B cell (primary cell): ENCODE results near the gene MS4A3. TPM values are rescaled to one million over a fixed set of nuclear protein-coding genes. Genes with fewer than 3 reads are reported as not detected.

ENCODE experiments used
- ATAC-seq: fragments of 200-7000 bp; cut with Tn5 transposase; one replicate; pipeline ENCODE4 v1.10.0; 2021; ENCODE audit warnings: low read depth, mild to moderate bottlenecking, moderate number of reproducible peaks, moderate library complexity
- CTCF ChIA-PET: fragments of 350-600 bp; sonication (Branson Sonifier 250); formaldehyde crosslinking; loops from one replicate; lab custom pipeline; 2021; ENCODE audit warnings: antibody characterized with exemption, inconsistent platforms; lab: Charles Lee
- POLR2A ChIA-PET: fragments of 350-600 bp; sonication (Branson Sonifier 250); formaldehyde crosslinking; loops from one replicate; lab custom pipeline; 2021; ENCODE audit warnings: antibody characterized with exemption; lab: Charles Lee
- DNase-seq: peaks from one replicate; pipeline ENCODE4 v3.0.0; 2013
- H2AFZ ChIP-seq: 2 replicates; pipeline ENCODE4 v1.6.1; 2012; ENCODE audit warnings: mild to moderate bottlenecking, low read depth, low read length; ENCODE audit not compliant: insufficient read depth, poor library complexity, severe bottlenecking
- H3K27ac ChIP-seq, 2 donors: 1 replicate in 1 of 2; 2 replicates in 1 of 2; pipeline ENCODE4 v1.5.1; 2012 to 2013; ENCODE audit warnings: low read length in 2 of 2, mild to moderate bottlenecking in 2 of 2, moderate library complexity in 1 of 2
- H3K27me3 ChIP-seq, 4 experiments: fragments of 200-600 bp in 1 of 4; sonication (generic) in 1 of 4; replicated peaks in 1 of 4; 1 replicate in 2 of 4; 2 replicates in 2 of 4; pipeline versions ENCODE4 v1.6.1 to v1.7.0; 2013 to 2016; ENCODE audit warnings: low read length in 3 of 4, mild to moderate bottlenecking in 2 of 4, mixed read lengths in 1 of 4, moderate library complexity in 1 of 4; ENCODE audit not compliant: insufficient read depth in 4 of 4, control insufficient read depth in 3 of 4; ENCODE audit errors: control extremely low read depth in 1 of 4
- H3K36me3 ChIP-seq, 2 experiments: replicated peaks in 1 of 2; 1 replicate in 1 of 2; 2 replicates in 1 of 2; pipeline versions ENCODE4 v1.6.1 to v1.7.1; 2013; ENCODE audit warnings: low read length in 1 of 2; ENCODE audit not compliant: insufficient read depth in 2 of 2, control insufficient read depth in 1 of 2; ENCODE audit errors: control extremely low read depth in 1 of 2, extremely low read depth in 1 of 2
- H3K4me1 ChIP-seq, 2 donors: fragments of 200-600 bp in 1 of 2; sonication (generic) in 1 of 2; 1 replicate in 1 of 2; 2 replicates in 1 of 2; pipeline versions ENCODE4 v1.5.1 to v1.6.1; 2013 to 2017; ENCODE audit warnings: low read length in 2 of 2; ENCODE audit not compliant: control insufficient read depth in 2 of 2, insufficient read depth in 2 of 2
- H3K4me2 ChIP-seq: replicated peaks from 2 replicates; pipeline ENCODE3; 2012; ENCODE audit warnings: mild to moderate bottlenecking, low read depth, low read length; ENCODE audit not compliant: poor library complexity, severe bottlenecking
- H3K4me3 ChIP-seq, 5 experiments: fragments of 200-600 bp in 1 of 5; sonication (generic) in 1 of 5; 1 replicate in 3 of 5; 2 replicates in 2 of 5; pipeline versions ENCODE4 v1.5.1 to v1.7.0; 2011 to 2016; ENCODE audit warnings: low read length in 4 of 5, mild to moderate bottlenecking in 4 of 5, low read depth in 2 of 5, control low read depth in 1 of 5, moderate library complexity in 1 of 5; ENCODE audit not compliant: insufficient read depth in 1 of 5; ENCODE audit errors: control extremely low read depth in 1 of 5, extremely low read depth in 1 of 5
- H3K79me2 ChIP-seq: fragments of 200-600 bp; sonication (generic); one replicate; pipeline ENCODE4 v1.6.0; 2016; ENCODE audit warnings: low read length; ENCODE audit not compliant: control insufficient read depth, insufficient read depth
- H3K9ac ChIP-seq: fragments of 200-600 bp; sonication (generic); 2 replicates; pipeline ENCODE4 v1.6.1; 2017; ENCODE audit warnings: mild to moderate bottlenecking, low read length, moderate library complexity
- H3K9me3 ChIP-seq, 3 donors: one replicate each; pipeline versions ENCODE4 v1.6.1 to v1.7.1; 2013; ENCODE audit warnings: low read length in 2 of 3; ENCODE audit not compliant: control insufficient read depth in 2 of 3, insufficient read depth in 1 of 3; ENCODE audit errors: control extremely low read depth in 1 of 3
- H4K20me1 ChIP-seq: 2 replicates; pipeline ENCODE4 v1.6.0; 2012; ENCODE audit warnings: mild to moderate bottlenecking, low read length; ENCODE audit not compliant: insufficient read depth, control insufficient read depth, poor library complexity, severe bottlenecking
- H3K27ac Mint-ChIP-seq: one replicate; pipeline ENCODE4 v1.8.0; 2021; ENCODE audit warnings: mixed read lengths
- H3K27me3 Mint-ChIP-seq: one replicate; pipeline ENCODE4 v1.8.0; 2021; ENCODE audit warnings: mixed read lengths
- H3K4me1 Mint-ChIP-seq: one replicate; pipeline ENCODE4 v1.8.0; 2021; ENCODE audit warnings: mixed read lengths
- H3K4me3 Mint-ChIP-seq: one replicate; pipeline ENCODE4 v1.8.0; 2021; ENCODE audit warnings: mixed read lengths
- H3K9me3 Mint-ChIP-seq: one replicate; pipeline ENCODE4 v1.8.0; 2022; ENCODE audit warnings: mixed read lengths; ENCODE audit not compliant: insufficient read depth
- EZH2 ChIP-seq: IDR thresholded peaks from 2 replicates; pipeline ENCODE4 v1.6.1; 2012; ENCODE audit warnings: borderline replicate concordance, low read depth, mild to moderate bottlenecking, moderate library complexity, low read length; ENCODE audit not compliant: insufficient read depth, poor library complexity, severe bottlenecking
- WGBS: methylation state at CpG from one replicate; pipeline ENCODE4 v1.1.5; 2013; ENCODE audit warnings: missing lambda C conversion rate; ENCODE audit not compliant: insufficient coverage; 5-methylcytosine and 5-hydroxymethylcytosine counted together
- intact Hi-C: fragments of 100-400 bp; cut with micrococcal nuclease; formaldehyde crosslinking; loops from one replicate; pipeline ENCODE4 v1.10.0; 2022
- polyA plus RNA-seq: library from polyadenylated mRNA; depleted of rRNA; stranded (reverse); fragments of >200 nt; gene quantifications from 2 replicates; pipeline ENCODE4 v1.2.3, GENCODE V29; 2012
- total RNA-seq, 2 donors: library from RNA; stranded (reverse); fragments of 120-200 nt in 1 of 2; gene quantifications; 1 replicate in 1 of 2; 2 replicates in 1 of 2; pipeline versions ENCODE4 v1.2.3 to v1.2.4, GENCODE V29; 2013 to 2022
- TF ChIP-seq, protein P1 (sequence below): fragments of 200-600 bp; IDR thresholded peaks from one replicate; pipeline ENCODE4 v1.8.0; 2022; ENCODE audit warnings: antibody characterized with exemption, mild to moderate bottlenecking

The MS4A3 gene
- total and polyA plus RNA-seq, 2 donors (not counting 1 experiment from before 2014, with no cell fraction given): not detected

DNA sequence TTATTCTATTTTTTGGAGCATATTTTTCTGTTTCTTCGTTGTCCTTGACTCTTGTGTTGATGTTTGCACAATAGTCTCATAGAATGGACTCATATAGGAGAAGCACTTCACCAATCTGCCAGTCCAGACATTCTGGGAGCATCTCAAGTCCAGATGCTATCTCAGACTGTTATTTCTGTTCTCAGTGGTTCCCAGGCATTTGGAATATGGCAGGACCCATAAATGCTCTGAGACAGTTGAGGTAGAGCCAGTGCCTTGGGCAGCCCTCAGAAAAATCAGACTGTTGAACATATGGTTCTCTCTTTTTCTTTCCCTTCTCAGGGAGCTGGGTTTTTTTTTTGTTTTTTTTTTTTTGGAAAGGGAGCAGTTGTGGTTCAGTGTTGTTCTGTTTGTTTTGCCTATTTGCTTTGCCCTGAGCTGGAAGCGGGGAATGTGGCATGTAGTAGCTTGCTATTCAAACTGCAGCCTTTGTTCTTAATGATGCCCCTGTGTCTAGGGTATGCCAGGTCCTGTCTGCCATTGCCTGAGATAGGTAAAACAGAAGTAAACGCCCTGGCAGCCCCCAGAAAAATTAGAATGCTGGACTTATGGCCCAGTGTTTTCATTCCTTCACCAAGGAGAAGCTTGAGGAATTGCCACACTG lies 28.3 kb downstream of the MS4A3 start:
- Histone ChIP-seq H4K20me1 (no peaks in the 10 kb centered on the region), H3K9ac (no peak overlapping the region), H3K4me3 (no peak overlapping the region), H3K4me2 (no peak overlapping the region), H3K4me1 (no peaks in the 10 kb centered on the region), H3K79me2 (no peaks in the 10 kb centered on the region), H3K9me3 (no peaks in the 10 kb centered on the region), H3K36me3 (no peaks in the 10 kb centered on the region), H3K27ac (no peak overlapping the region), H3K27me3 (peaks cover 0 to 9% (median 1%) of the 10 kb centered on the region in 4 experiments), H2AFZ (no peak overlapping the region)
- Mint-ChIP-seq H3K4me3 (no peak overlapping the region), H3K4me1 (peaks cover 3% of the 10 kb centered on the region), H3K27ac (no peak overlapping the region), H3K9me3 (peaks cover 2% of the 10 kb centered on the region), H3K27me3 (peaks cover 43% of the 10 kb centered on the region)
- 84% methylated on average over 3 of the region's 3 CpGs for WGBS
- ChIA-PET CTCF (no interaction called here), POLR2A (no interaction called here)
- ATAC-seq: no peak
- intact Hi-C loops: no loop called here
- TF ChIP-seq, protein P1, sequence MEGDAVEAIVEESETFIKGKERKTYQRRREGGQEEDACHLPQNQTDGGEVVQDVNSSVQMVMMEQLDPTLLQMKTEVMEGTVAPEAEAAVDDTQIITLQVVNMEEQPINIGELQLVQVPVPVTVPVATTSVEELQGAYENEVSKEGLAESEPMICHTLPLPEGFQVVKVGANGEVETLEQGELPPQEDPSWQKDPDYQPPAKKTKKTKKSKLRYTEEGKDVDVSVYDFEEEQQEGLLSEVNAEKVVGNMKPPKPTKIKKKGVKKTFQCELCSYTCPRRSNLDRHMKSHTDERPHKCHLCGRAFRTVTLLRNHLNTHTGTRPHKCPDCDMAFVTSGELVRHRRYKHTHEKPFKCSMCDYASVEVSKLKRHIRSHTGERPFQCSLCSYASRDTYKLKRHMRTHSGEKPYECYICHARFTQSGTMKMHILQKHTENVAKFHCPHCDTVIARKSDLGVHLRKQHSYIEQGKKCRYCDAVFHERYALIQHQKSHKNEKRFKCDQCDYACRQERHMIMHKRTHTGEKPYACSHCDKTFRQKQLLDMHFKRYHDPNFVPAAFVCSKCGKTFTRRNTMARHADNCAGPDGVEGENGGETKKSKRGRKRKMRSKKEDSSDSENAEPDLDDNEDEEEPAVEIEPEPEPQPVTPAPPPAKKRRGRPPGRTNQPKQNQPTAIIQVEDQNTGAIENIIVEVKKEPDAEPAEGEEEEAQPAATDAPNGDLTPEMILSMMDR: no peak
- no peak for TF ChIP-seq EZH2
- DNase-seq: no peak

DNA sequence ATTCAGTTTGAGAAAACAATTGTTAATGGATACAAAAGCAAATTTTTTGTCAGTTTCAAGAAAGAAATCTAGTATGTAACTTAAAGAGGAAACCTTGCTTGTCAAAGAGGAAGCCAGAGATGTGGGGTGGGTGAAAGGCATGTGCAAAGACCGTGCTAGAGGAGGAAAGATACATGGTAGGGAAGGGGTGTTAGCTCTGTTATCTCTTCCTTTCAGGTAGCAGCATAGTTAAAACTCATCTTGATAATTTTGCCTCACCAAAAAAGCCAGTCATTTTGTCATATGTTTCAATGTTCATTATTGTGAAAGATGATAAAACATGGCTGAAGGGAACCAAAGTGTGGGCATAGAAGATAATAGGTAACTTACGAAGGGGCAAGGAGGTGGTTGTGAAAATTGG lies 29.4 kb downstream of the MS4A3 start:
- no peak for TF ChIP-seq EZH2
- TF ChIP-seq, protein P1: no peak
- H3K27ac Mint-ChIP-seq: no peak overlapping the region
- ChIA-PET POLR2A (no interaction called here), CTCF (no interaction called here)
- Histone ChIP-seq H3K27ac (no peak overlapping the region), H4K20me1 (no peaks in the 10 kb centered on the region), H3K79me2 (no peaks in the 10 kb centered on the region), H3K4me1 (no peaks in the 10 kb centered on the region), H2AFZ (no peak overlapping the region), H3K27me3 (peaks cover 0 to 9% (median 1%) of the 10 kb centered on the region in 4 experiments), H3K36me3 (no peaks in the 10 kb centered on the region), H3K4me3 (no peak overlapping the region), H3K4me2 (no peak overlapping the region), H3K9ac (no peak overlapping the region), H3K9me3 (no peaks in the 10 kb centered on the region)
- H3K9me3 Mint-ChIP-seq: no peaks in the 10 kb centered on the region
- intact Hi-C loops: no loop called here
- peaks cover 44% of the 10 kb centered on the region for H3K27me3 Mint-ChIP-seq
- no peak for DNase-seq
- H3K4me3 Mint-ChIP-seq: no peak overlapping the region
- peaks cover 3% of the 10 kb centered on the region for H3K4me1 Mint-ChIP-seq
- no peak for ATAC-seq
- WGBS: 90% methylated on average over 1 of the region's 2 CpGs
